ENCODE data around the gene LMBR1.
A peak's percentile ranks its signal among the peaks of the same experiment; 100 is the strongest.

LMBR1 gene

DNA sequence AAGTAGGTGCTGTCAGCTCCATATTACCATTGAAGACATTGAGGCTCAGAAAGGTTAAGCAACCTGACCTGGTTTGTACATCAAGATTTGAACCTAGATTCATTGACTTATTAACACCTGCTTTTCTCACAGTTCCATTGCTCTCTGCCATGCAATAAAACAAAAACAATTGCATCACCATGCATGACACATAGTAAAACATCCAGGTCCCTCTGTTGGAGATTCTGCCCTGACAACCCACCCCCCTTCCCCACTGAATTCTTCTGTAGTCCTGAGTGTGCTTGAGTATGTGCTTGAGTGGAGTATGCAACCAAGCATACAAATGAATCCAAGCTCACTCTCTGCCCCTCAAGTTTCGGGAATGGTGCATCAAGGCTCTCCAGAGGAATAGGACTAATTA lies 6.0 kb upstream of the LMBR1 start:
- in situ Hi-C loops (cut with MboI; ENCODE audit: low sequenced_read_pairs, unreplicated experiment) = no loop called here
- no peak for DNase-seq (ENCODE audit: low spot score)
- TF ChIP-seq, protein P1, sequence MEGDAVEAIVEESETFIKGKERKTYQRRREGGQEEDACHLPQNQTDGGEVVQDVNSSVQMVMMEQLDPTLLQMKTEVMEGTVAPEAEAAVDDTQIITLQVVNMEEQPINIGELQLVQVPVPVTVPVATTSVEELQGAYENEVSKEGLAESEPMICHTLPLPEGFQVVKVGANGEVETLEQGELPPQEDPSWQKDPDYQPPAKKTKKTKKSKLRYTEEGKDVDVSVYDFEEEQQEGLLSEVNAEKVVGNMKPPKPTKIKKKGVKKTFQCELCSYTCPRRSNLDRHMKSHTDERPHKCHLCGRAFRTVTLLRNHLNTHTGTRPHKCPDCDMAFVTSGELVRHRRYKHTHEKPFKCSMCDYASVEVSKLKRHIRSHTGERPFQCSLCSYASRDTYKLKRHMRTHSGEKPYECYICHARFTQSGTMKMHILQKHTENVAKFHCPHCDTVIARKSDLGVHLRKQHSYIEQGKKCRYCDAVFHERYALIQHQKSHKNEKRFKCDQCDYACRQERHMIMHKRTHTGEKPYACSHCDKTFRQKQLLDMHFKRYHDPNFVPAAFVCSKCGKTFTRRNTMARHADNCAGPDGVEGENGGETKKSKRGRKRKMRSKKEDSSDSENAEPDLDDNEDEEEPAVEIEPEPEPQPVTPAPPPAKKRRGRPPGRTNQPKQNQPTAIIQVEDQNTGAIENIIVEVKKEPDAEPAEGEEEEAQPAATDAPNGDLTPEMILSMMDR (IDR thresholded peaks at IDR 0.05; ENCODE audit: borderline replicate concordance, control extremely low read depth, extremely low read depth, insufficient read depth, missing control alignments) = no peak

DNA sequence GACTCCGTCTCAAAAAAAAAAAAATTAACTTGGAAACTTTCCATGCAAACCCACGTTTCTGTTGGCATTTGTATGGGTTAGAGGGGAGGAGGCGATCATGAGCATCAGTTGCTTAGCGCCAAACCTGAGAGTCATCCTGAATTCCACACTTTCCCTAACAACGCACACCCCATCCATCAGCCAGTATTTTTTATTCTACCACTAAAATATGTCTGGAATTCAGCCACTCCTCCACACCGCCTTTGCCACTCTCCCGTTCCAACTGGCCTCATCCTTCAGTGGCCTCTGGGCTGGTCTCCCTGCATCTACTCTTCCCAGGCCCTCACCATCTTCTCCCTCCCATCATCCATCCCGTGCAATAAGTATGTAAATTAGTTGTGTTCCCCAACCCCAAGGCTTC lies 4.7 kb upstream of the LMBR1 start:
- in situ Hi-C loops (cut with MboI; ENCODE audit: low sequenced_read_pairs, unreplicated experiment) = no loop called here
- TF ChIP-seq, protein P1 (IDR thresholded peaks at IDR 0.05; ENCODE audit: borderline replicate concordance, control extremely low read depth, extremely low read depth, insufficient read depth, missing control alignments) = no peak
- peak; percentile 2 for DNase-seq (ENCODE audit: low spot score)

DNA sequence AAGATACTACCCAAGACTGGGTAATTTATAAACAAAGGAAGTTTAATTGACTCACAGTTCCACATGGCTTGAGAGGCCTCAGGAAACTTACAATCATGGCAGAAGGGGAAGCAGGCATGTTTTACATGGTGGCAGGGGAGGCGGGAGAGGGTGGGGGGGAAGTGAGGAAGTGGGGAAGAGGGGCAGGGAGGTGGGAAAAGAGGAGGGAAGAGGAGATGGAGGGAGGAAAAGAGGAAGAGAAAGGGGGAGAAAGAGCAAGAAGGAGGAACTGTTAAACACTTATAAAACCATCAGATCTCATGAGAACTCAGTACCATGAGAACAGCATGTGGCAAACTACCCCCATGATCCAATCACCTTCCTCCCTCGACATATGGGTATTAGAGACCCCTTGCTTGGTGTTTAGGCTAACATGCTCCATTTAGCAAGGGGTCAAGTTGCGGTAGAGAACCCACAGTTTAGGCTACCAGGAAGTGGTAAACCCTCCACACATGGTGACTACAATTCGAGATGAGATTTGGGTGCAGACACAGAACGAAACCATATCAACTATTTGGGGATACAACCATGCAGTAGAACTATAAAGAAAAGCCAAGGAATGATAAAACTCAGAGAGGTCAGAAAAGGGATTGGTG lies 3.5 kb upstream of the LMBR1 start:
- DNase-seq (ENCODE audit: low spot score) = no peak
- TF ChIP-seq, protein P1 (IDR thresholded peaks at IDR 0.05; ENCODE audit: borderline replicate concordance, control extremely low read depth, extremely low read depth, insufficient read depth, missing control alignments) = no peak
- in situ Hi-C loops (cut with MboI; ENCODE audit: low sequenced_read_pairs, unreplicated experiment) = no loop called here

DNA sequence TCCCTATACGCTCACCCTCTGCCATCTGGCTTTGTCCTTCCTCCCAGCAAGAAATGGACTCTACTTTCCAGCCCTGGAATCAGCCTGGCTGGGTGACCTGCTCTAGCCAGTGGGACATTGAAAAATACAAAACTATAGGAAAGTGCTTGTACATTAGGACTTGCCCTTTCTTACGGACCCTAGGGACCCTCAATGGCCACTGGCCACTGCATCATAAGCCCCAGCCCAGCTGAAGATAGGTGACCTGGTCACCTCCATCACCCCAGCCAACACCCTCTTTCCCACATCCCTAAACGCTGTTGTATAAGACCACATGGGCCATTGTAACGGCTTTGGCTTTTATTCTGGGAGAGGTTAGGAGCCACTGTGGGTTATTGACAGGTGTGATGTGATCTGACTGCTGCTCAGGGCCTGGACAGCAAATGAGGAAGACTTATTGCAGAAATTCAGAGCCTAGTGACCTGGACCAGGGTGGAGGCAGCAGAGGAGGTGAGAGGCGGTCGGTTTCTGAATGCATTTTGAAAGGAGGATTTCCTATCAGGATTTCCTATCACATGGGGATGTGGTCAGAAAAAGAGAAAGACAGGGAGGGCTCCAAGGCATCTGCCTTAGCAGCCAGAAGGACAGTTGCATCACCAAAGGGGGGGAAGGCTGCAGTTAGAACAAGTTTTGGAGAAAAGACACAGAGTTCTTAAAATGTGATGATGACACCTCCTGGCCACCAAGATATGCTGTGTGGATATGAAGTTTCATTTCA lies 2.2 kb upstream of the LMBR1 start:
- DNase-seq (ENCODE audit: low spot score) = no peak

DNA sequence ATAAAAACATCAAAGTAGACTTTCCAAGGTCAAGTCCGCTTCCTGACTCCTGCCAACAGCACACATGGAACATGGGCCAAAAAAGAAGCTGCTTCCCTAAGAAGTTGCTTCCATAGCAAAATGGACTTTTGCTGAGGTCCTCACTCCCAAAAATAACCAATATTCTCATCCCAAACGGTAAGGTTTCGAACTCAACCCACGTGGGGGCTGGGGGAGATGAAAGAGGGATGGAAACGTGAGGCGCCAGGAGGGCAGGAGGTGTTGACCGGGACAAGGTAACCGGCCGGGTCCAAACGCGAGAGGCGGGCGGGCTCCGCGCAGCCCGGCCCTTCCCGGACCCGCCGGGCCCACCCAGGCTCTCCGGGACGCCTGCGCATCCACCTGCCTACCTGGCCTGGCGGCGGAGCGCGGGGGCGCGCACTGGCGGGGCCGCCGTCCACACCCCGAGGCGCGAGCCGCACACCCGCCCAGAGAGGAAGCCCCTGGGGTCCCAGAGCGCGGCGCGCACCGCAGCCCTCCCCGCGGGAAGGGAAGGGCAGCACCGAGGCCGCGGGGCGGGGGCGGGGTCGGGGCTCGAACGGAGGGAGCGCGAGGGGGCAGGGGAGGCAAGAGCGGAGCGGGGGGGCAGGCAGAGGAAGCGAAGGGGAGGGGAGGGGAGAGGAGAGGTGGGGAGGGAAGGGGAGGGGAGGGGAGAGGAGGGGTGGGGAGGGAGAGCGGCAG lies 742 bp downstream of the LMBR1 start:
- in situ Hi-C loops (cut with MboI; ENCODE audit: low sequenced_read_pairs, unreplicated experiment) = no loop called here
- TF ChIP-seq, protein P1 (IDR thresholded peaks at IDR 0.05; ENCODE audit: borderline replicate concordance, control extremely low read depth, extremely low read depth, insufficient read depth, missing control alignments) = no peak
- DNase-seq (ENCODE audit: low spot score) = peak; percentile 69

More for the DNA sequence above, 2.2 kb upstream of the LMBR1 start:
- TF ChIP-seq, protein P1 (IDR thresholded peaks at IDR 0.05; ENCODE audit: borderline replicate concordance, control extremely low read depth, extremely low read depth, insufficient read depth, missing control alignments) = no peak
- in situ Hi-C loops (cut with MboI; ENCODE audit: low sequenced_read_pairs, unreplicated experiment) = no loop called here

DNA sequence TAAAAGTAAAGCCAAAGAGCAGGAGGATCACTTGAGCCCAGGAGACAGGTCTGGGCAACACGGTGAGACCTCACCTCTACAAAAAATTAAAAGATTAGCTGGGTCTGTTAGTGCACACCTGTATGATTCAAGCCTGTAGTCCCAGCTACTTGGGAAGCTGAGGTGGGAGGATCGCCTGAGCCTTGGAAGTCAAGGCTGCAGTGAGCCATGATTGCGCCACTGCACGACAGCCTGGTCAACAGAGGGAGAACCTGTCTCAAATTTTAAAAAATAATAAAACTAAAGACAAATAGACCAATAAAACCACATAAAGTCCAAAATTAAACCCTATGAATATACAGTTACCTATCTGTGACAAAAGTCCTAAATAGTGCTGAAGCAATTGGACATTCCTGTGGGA lies 3.2 kb downstream of the LMBR1 start:
- no peak for DNase-seq (ENCODE audit: low spot score)
- TF ChIP-seq, protein P1 (IDR thresholded peaks at IDR 0.05; ENCODE audit: borderline replicate concordance, control extremely low read depth, extremely low read depth, insufficient read depth, missing control alignments) = no peak
- in situ Hi-C loops (cut with MboI; ENCODE audit: low sequenced_read_pairs, unreplicated experiment) = no loop called here
